ENCODE results near the gene PALB2. TPM values are rescaled to one million over a fixed set of nuclear protein-coding genes. Genes with fewer than 3 reads are reported as not detected.
"Not testable (repeated sequence)": the region's sequence is repeated elsewhere in the genome, so short reads cannot be mapped to it uniquely, and the experiment has no call there.

Gene PALB2
- total RNA-seq, 2 experiments from 2014 or later: 20.3 to 20.8 TPM

- Mint-ChIP-seq H3K4me3 (peak within 1 kb of the TSS; percentile 81), H3K4me1 (ENCODE audit: low read depth) (peaks cover 35% of the 10 kb centered on the region), H3K27ac (peak within 1 kb of the TSS; percentile 85), H3K9me3 (no peaks in the 10 kb centered on the region), H3K36me3 (peaks cover 13% of the 10 kb centered on the region), H3K27me3 (no peaks in the 10 kb centered on the region)
- ChIA-PET CTCF (interaction anchor here (0.7 to 2.1 kb wide), 19 partner anchors 10 to 160 kb away, joined by 3 to 13 read pairs (median 3); partner anchors contain the start of genes EARS2 and UBFD1), POLR2A (no interaction called here)
- DNase-seq: peak; percentile 94
- intact Hi-C loops (cut with micrococcal nuclease): loop anchor here (1.0 to 5.0 kb wide), 4 partner anchors 39 to 143 kb away; partner anchors contain the start of genes COG7, DCTN5, EARS2 and PALB2
Observed at GRCh38 chr16:23595951-23596720, 45.0 kb downstream of the PALB2 start, which contains the start of gene NDUFAB1. NDUFAB1 (minus strand) TSS chr16:23596316; CDS start chr16:23596290, 26 bp downstream.

GRCh38 chr16:23595246-23595950 lies 45.7 kb downstream of the PALB2 start:
- CTCF ChIA-PET: interaction anchor here (1.6 kb wide), 1 partner anchor 13 kb away, joined by 3 read pairs; no protein-coding TSS in a partner anchor
- peaks cover 16% of the 10 kb centered on the region for H3K36me3 Mint-ChIP-seq

GRCh38 chr16:23594186-23594585 lies 46.9 kb downstream of the PALB2 start:
- no peak overlapping the region for H3K4me3 Mint-ChIP-seq
- no peak for DNase-seq
- ChIA-PET POLR2A (no interaction called here), CTCF (no interaction called here)
- H3K27ac Mint-ChIP-seq: no peak overlapping the region
- H3K4me1 Mint-ChIP-seq (ENCODE audit: low read depth): peaks cover 35% of the 10 kb centered on the region
- intact Hi-C loops (cut with micrococcal nuclease): no loop called here
- no peaks in the 10 kb centered on the region for H3K27me3 Mint-ChIP-seq
- peaks cover 23% of the 10 kb centered on the region for H3K36me3 Mint-ChIP-seq
- H3K9me3 Mint-ChIP-seq: no peaks in the 10 kb centered on the region

More at GRCh38 chr16:23595246-23595950, 45.7 kb downstream of the PALB2 start:
- no peak for DNase-seq
- Mint-ChIP-seq H3K4me1 (ENCODE audit: low read depth) (peaks cover 35% of the 10 kb centered on the region), H3K4me3 (peak overlapping the region; percentile 81), H3K9me3 (no peaks in the 10 kb centered on the region), H3K27ac (peak overlapping the region; percentile 58), H3K27me3 (no peaks in the 10 kb centered on the region)
- POLR2A ChIA-PET: no interaction called here
- intact Hi-C loops (cut with micrococcal nuclease): loop anchor here (5.0 kb wide), 1 partner anchor 93 kb away; no protein-coding TSS in a partner anchor

GRCh38 chr16:23590181-23590580 lies 50.9 kb downstream of the PALB2 start:
- H3K4me3 Mint-ChIP-seq: no peak overlapping the region
- H3K4me1 Mint-ChIP-seq (ENCODE audit: low read depth): peaks cover 25% of the 10 kb centered on the region
- POLR2A ChIA-PET: no interaction called here
- DNase-seq: no peak
- H3K27me3 Mint-ChIP-seq: no peaks in the 10 kb centered on the region
- intact Hi-C loops (cut with micrococcal nuclease): no loop called here
- no peak overlapping the region for H3K27ac Mint-ChIP-seq
- peaks cover 26% of the 10 kb centered on the region for H3K36me3 Mint-ChIP-seq
- no peaks in the 10 kb centered on the region for H3K9me3 Mint-ChIP-seq
- CTCF ChIA-PET: no interaction called here

GRCh38 chr16:23587726-23588125 lies 53.4 kb downstream of the PALB2 start:
- H3K27me3 Mint-ChIP-seq: no peaks in the 10 kb centered on the region
- no peak overlapping the region for H3K4me3 Mint-ChIP-seq
- H3K4me1 Mint-ChIP-seq (ENCODE audit: low read depth): peaks cover 12% of the 10 kb centered on the region
- ChIA-PET CTCF (no interaction called here), POLR2A (no interaction called here)
- H3K27ac Mint-ChIP-seq: no peak overlapping the region
- intact Hi-C loops (cut with micrococcal nuclease): no loop called here
- no peak for DNase-seq
- H3K36me3 Mint-ChIP-seq: peaks cover 27% of the 10 kb centered on the region
- no peaks in the 10 kb centered on the region for H3K9me3 Mint-ChIP-seq

- intact Hi-C loops (cut with micrococcal nuclease): no loop called here
- ChIA-PET POLR2A (no interaction called here), CTCF (interaction anchor here (1.0 kb wide), 1 partner anchor 12 kb away, joined by 3 read pairs; no protein-coding TSS in a partner anchor)
- H3K27ac Mint-ChIP-seq: no peak overlapping the region
- H3K4me1 Mint-ChIP-seq (ENCODE audit: low read depth): no peaks in the 10 kb centered on the region
- H3K27me3 Mint-ChIP-seq: no peaks in the 10 kb centered on the region
- peaks cover 20% of the 10 kb centered on the region for H3K36me3 Mint-ChIP-seq
- no peak overlapping the region for H3K4me3 Mint-ChIP-seq
- no peak for DNase-seq
- H3K9me3 Mint-ChIP-seq: no peaks in the 10 kb centered on the region
Observed at GRCh38 chr16:23584186-23585076, 56.7 kb downstream of the PALB2 start.

GRCh38 chr16:23583271-23583670 lies 57.8 kb downstream of the PALB2 start:
- intact Hi-C loops (cut with micrococcal nuclease); H3K4me3 Mint-ChIP-seq; DNase-seq; H3K27ac Mint-ChIP-seq; H3K27me3 Mint-ChIP-seq; H3K4me1 Mint-ChIP-seq (ENCODE audit: low read depth); H3K9me3 Mint-ChIP-seq: not testable (repeated sequence)
- peaks cover 23% of the 10 kb centered on the region for H3K36me3 Mint-ChIP-seq
- CTCF ChIA-PET: interaction anchor here (1.0 kb wide), 1 partner anchor 14 kb away, joined by 3 read pairs; no protein-coding TSS in a partner anchor
- POLR2A ChIA-PET: interaction anchor here (0.9 kb wide), 1 partner anchor 9 kb away, joined by 4 read pairs; no protein-coding TSS in a partner anchor

- ChIA-PET POLR2A (no interaction called here), CTCF (interaction anchor here (1.2 kb wide), 1 partner anchor 14 kb away, joined by 3 read pairs; the partner anchor contains the start of gene NDUFAB1)
- Mint-ChIP-seq H3K27ac (no peak overlapping the region), H3K27me3 (no peaks in the 10 kb centered on the region), H3K9me3 (no peaks in the 10 kb centered on the region), H3K4me1 (ENCODE audit: low read depth) (no peaks in the 10 kb centered on the region), H3K4me3 (no peak overlapping the region), H3K36me3 (peaks cover 22% of the 10 kb centered on the region)
- DNase-seq: no peak
- intact Hi-C loops (cut with micrococcal nuclease): no loop called here
Observed at GRCh38 chr16:23581764-23582163, 59.3 kb downstream of the PALB2 start.

GRCh38 chr16:23580391-23580790 lies 60.7 kb downstream of the PALB2 start:
- no peak for DNase-seq
- Mint-ChIP-seq H3K36me3 (peaks cover 21% of the 10 kb centered on the region), H3K27me3 (no peaks in the 10 kb centered on the region), H3K27ac (no peak overlapping the region), H3K4me1 (ENCODE audit: low read depth) (no peaks in the 10 kb centered on the region), H3K9me3 (no peaks in the 10 kb centered on the region), H3K4me3 (no peak overlapping the region)
- intact Hi-C loops (cut with micrococcal nuclease): no loop called here
- ChIA-PET POLR2A (no interaction called here), CTCF (no interaction called here)

- H3K27ac Mint-ChIP-seq: no peak overlapping the region
- no peak overlapping the region for H3K4me3 Mint-ChIP-seq
- POLR2A ChIA-PET: interaction anchor here (0.6 kb wide), 1 partner anchor 258 kb away, joined by 4 read pairs; no protein-coding TSS in a partner anchor
Observed at GRCh38 chr16:23579371-23579770, 61.7 kb downstream of the PALB2 start.

GRCh38 chr16:23578101-23578830 lies 62.8 kb downstream of the PALB2 start:
- Mint-ChIP-seq H3K27me3 (no peaks in the 10 kb centered on the region), H3K4me1 (ENCODE audit: low read depth) (no peaks in the 10 kb centered on the region), H3K4me3 (no peak overlapping the region), H3K9me3 (no peaks in the 10 kb centered on the region), H3K27ac (no peak overlapping the region), H3K36me3 (peaks cover 17% of the 10 kb centered on the region)
- intact Hi-C loops (cut with micrococcal nuclease): no loop called here
- ChIA-PET CTCF (no interaction called here), POLR2A (no interaction called here)
- no peak for DNase-seq

More at GRCh38 chr16:23579371-23579770, 61.7 kb downstream of the PALB2 start:
- CTCF ChIA-PET: no interaction called here
- Mint-ChIP-seq H3K9me3 (no peaks in the 10 kb centered on the region), H3K27me3 (no peaks in the 10 kb centered on the region), H3K4me1 (ENCODE audit: low read depth) (no peaks in the 10 kb centered on the region), H3K36me3 (peaks cover 20% of the 10 kb centered on the region)
- DNase-seq: no peak
- intact Hi-C loops (cut with micrococcal nuclease): no loop called here

Measured in activated CD4-positive, alpha-beta memory T cell treated with anti-CD3 and anti-CD28 coated beads for 36 hours (primary cell).